ENCODE results near the gene MSH5.

The MSH5 gene

DNA sequence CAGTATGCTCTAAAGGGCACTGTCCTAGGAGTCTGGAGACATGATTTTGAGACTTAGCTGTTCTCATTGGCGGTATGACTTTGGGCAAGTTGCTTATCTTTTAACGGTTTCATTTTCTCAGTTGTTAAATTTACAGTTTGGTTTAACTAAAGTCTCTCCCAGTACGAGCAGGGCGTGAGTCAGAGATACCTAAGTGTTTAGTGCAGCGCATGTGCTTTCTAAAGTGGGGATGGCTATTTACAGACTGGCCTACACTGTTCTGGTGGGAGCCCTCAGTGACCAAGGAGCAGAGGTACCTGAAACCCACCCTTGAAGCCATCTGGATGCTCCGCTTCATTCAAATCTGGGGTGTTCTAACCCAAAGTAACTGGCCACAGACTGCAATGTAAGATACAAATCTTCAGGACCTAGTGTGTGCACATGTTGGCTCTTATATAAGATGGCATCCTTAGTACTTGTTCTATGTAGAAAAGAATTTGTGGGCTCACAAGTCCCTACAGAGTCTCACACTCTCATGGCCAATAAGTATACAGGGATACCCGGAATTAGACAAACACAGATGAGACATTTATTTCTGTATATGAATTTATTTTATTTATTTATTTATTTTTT, 10.7 kb downstream of the MSH5 start:
- DNase-seq (ENCODE audit: low read depth, low spot score): no peak
- H3K27ac ChIP-seq: no peak overlapping the region

GRCh38 chr6:31752739-31753319, 13.0 kb downstream of the MSH5 start:
- H3K27ac ChIP-seq: no peak overlapping the region
- DNase-seq (ENCODE audit: low read depth, low spot score): no peak

DNA sequence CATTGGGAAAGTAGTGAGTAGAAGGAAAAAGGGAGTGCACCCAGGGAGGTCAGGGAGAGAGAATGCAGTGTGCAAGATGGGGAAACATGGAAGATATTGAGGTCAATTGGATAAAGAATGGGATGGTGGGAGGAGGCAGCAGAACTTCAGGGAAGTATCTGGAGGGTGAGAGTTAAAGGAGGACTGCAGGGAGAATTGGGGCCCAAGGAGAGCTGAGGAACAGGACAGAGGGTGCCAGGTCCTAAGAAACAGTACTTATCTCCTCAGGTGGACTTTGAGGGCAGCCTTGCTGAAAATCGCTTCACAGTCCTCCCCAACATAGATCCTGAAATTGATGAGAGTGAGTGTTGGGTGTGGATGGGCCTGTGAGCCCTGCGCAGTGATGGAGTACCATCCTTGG, 18.5 kb downstream of the MSH5 start:
- no peak for DNase-seq (ENCODE audit: low read depth, low spot score)
- no peak overlapping the region for H3K27ac ChIP-seq

GRCh38 chr6:31760790-31761189, 21.0 kb downstream of the MSH5 start:
- no peak overlapping the region for H3K27ac ChIP-seq
- no peak for DNase-seq (ENCODE audit: low read depth, low spot score)

DNA sequence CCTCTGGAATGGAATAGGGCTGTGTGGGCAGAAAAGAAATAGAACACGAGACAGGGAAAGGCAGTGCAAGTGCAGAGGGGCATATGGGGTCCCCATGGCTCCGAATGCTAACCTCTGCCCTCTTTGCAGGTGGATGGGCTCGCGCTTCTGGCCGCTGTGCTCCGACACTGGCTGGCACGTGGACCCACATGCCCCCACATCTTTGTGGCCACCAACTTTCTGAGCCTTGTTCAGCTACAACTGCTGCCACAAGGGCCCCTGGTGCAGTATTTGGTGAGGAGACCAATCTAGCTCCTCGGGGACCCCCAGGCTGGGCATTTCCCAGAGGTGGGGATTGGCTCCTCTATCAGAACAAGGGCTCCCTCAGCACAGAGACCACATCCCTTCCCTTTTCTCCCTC, 21.5 kb downstream of the MSH5 start:
- DNase-seq (ENCODE audit: low read depth, low spot score): no peak
- H3K27ac ChIP-seq: no peak overlapping the region

DNA sequence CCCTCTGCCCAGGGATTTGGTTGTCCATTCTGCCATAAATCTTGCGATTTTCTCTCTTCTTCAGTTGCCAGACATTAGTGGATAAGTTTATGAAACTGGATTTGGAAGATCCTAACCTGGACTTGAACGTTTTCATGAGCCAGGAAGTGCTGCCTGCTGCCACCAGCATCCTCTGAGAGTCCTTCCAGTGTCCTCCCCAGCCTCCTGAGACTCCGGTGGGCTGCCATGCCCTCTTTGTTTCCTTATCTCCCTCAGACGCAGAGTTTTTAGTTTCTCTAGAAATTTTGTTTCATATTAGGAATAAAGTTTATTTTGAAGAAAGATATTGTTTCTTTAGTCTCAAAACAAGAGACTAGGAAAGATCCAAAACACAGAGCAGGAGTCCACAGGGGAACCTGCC, 22.6 kb downstream of the MSH5 start, which contains the start of gene SAPCD1:
Gene SAPCD1, plus strand, starts transcription at position 301 of the 400 bp plus-strand sequence. CDS start 399 bp downstream, outside the sequence.
- H3K27ac ChIP-seq: no peak within 1 kb of the TSS
- DNase-seq (ENCODE audit: low read depth, low spot score): no peak

DNA sequence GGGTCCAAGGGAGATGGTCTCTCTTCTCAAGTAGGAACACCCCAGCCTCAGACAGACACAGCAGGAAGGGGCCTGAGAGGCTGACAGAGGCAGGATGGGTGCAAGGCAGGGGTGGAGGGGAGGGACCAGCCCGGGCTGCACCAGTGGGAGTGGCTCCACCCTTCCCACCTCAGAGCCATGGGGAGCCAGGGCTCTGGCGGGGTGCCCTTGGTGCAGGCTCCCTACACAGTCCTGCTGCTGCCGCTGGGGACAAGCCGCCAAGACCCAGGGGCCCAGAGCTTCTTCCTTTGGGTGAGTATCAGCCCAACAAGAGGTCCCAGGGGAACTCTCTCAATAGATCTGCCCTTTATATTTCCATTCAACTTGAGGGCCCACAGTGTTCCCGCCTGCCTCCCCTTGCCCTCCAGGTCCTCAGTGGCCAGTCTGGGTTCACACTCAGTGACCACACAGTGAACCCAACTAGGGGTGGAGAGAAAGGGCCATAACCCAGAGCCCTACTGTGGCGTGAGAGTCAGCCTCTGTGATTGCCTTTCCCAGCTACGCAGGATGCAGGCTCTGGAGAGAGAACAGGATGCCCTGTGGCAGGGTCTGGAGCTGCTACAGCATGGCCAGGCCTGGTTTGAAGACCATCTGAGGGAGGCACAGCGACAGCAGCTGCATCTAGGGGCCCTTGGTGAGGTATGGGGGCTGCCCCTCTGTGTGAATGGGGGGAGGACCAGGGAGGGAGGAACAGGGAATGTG, 23.2 kb downstream of the MSH5 start:
- no peak for DNase-seq (ENCODE audit: low read depth, low spot score)
- H3K27ac ChIP-seq: no peak overlapping the region

GRCh38 chr6:31763619-31763940, 23.8 kb downstream of the MSH5 start:
- DNase-seq (ENCODE audit: low read depth, low spot score): no peak
- no peak overlapping the region for H3K27ac ChIP-seq

DNA sequence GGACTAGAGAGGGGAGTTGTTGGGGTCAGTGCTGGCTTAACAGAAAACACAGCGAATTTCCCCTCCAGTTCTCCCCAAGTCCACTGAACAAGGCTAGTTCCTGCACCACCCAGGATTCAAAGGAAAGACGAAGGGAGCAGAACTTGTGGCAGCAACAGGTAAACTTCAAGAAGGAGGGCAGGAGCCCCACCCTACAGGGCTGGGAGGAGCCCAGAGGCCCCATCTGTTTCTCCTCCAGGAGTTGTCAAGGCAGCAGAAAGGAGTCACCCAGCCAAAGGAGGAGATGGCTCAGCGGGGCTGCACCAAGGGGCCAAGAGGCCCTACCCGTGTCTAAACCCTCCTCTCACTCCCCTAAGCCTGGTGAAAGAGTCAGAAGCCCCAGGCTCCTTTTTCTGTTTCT, 24.4 kb downstream of the MSH5 start:
- H3K27ac ChIP-seq: no peak overlapping the region

DNA sequence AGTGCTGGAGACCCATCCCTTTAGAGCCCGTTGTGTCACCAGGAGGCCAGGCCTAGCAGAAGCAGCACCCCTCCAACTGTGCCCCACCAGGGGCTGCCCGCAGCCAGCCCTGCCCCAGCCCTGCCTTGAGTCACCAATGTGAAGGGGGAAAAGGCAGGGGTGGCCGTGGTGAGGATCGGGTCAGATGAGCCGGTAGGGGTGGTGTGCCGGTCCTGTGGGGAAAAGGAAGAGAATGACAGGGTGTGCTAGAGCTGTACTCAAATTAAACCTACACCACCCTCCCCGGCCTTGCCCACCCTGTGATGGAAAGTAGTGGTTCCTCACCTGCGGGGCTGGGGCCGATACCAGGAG, 25.7 kb downstream of the MSH5 start:
- H3K27ac ChIP-seq: no peak overlapping the region
- no peak for DNase-seq (ENCODE audit: low read depth, low spot score)

More for the DNA sequence above, 24.4 kb downstream of the MSH5 start:
- DNase-seq (ENCODE audit: low read depth, low spot score): no peak

GRCh38 chr6:31765910-31766794, 26.3 kb downstream of the MSH5 start:
- H3K27ac ChIP-seq: no peak overlapping the region
- DNase-seq (ENCODE audit: low read depth, low spot score): no peak

DNA sequence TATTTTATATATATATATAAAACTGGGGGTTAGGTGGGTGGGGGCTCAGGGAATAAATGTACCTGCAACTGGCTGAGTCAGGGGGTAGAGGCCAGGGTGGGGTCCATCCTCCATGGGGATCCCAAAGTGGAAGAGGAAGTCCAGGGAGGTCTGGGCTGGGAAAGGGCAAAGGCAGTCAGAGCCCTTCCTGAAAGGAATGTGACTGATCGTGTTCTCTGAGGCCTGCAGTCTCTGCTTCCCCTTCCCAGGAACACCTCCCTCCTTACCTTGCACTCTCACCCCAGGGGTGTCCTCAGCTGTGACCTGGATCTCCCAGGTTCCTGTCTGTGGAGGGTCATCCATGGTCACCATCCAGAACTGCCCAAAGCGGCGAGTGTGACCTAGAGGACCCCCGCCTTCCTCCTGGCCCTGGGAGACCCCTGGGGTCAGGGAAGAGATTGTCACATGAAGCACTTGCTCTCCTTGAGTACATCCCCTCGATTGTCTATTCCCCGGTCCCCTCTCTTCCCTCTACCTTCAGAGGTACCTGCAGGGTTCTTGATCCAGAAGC, 27.4 kb downstream of the MSH5 start:
- no peak for DNase-seq (ENCODE audit: low read depth, low spot score)
- no peak overlapping the region for H3K27ac ChIP-seq

GRCh38 chr6:31768363-31769257, 28.8 kb downstream of the MSH5 start:
- DNase-seq (ENCODE audit: low read depth, low spot score): no peak
- no peak overlapping the region for H3K27ac ChIP-seq

- no peak for DNase-seq (ENCODE audit: low read depth, low spot score)
Observed at GRCh38 chr6:31769684-31770371, 30.0 kb downstream of the MSH5 start.

DNA sequence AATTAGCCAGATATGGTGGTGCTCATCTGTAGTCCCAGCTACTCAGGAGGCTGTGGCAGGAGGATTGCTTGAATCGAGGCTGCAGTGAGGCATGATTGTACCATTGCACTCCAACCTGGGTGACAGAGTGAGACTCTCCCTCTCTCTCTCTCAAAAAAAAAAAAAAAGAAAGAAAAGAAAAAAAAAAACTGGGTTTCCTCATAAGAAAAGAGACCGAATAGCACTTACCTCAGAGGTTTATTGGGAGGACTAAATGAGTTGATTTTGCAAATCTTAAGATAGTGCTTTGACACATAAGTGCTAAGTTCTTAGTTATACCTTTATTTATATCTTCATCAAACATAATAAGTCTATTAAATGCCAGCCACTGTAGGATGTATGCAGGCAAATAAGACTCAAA, 31.1 kb downstream of the MSH5 start:
- H3K27ac ChIP-seq: no peak overlapping the region
- no peak for DNase-seq (ENCODE audit: low read depth, low spot score)

More at GRCh38 chr6:31769684-31770371, 30.0 kb downstream of the MSH5 start:
- no peak overlapping the region for H3K27ac ChIP-seq

GRCh38 chr6:31771992-31772358, 32.2 kb downstream of the MSH5 start:
- DNase-seq (ENCODE audit: low read depth, low spot score): no peak

GRCh38 chr6:31775184-31775583, 35.4 kb downstream of the MSH5 start:
- H3K27ac ChIP-seq: no peak overlapping the region
- DNase-seq (ENCODE audit: low read depth, low spot score): no peak

More at GRCh38 chr6:31771992-31772358, 32.2 kb downstream of the MSH5 start:
- no peak overlapping the region for H3K27ac ChIP-seq

DNA sequence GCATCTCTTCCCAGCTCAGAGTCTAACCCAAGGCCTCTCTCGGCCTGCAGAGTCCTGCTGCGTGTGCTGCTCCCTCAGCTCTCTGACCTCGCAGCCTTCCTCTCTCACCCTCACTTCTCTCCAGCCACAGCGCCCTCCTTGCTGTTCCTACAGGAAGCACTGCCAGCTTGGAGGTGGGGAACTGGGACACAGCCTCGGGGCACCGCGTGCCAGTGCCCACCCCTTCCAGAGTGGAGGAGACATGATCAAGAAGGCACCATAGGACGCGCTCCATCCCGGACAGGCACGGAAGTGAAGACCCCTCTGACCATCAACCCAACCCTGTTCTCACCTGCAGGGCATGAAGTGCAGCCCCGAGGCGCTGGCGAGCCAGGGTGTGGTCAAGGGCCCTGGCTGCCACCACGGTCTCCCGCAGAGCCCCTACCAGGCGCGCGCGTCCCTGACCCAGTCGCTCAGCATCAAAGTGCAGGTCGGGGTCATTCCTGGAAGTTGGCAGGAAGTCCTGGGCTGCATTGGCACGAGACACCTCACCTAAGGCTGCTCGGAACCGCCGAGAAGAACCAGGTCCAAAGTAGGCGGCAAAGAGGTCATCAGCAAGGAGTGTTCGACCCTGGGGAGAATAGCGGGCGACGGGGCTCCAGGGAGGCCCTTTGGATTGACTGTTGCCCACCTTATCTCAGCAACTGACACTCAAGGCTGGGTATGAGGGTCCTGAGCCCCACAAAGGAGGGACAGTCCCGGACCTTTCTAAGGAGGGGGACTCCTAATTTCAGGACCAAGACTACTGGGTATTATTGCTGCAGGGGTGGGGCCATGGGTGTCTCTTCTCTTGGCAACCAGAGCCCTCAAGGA, 36.1 kb downstream of the MSH5 start:
- no peak overlapping the region for H3K27ac ChIP-seq
- no peak for DNase-seq (ENCODE audit: low read depth, low spot score)

Measured in epithelial cell of prostate (primary cell).